HEK293T (cell line): ENCODE data around the gene CCNT1.

Experiments used
- BHLHE40 ChIP-seq: fragments of 450-650 bp; IDR thresholded peaks from 2 replicates; pipeline ENCODE4 v1.6.1; 2016; ENCODE audit warnings: mild to moderate bottlenecking, moderate library complexity, borderline replicate concordance
- FOXA1 ChIP-seq: fragments of 450-650 bp; IDR thresholded peaks from 2 replicates; pipeline ENCODE4 v1.6.1; 2016; ENCODE audit warnings: mild to moderate bottlenecking
- FOXK2 ChIP-seq: fragments of 450-650 bp; IDR thresholded peaks from 2 replicates; pipeline ENCODE4 v1.6.1; 2016; ENCODE audit warnings: mild to moderate bottlenecking
- L3MBTL2 ChIP-seq: fragments of 450-650 bp; conservative IDR thresholded peaks from 2 replicates; pipeline ENCODE4 v1.6.1; 2016; ENCODE audit warnings: mild to moderate bottlenecking
- NFRKB ChIP-seq: fragments of 450-650 bp; IDR thresholded peaks from 2 replicates; pipeline ENCODE4 v1.6.1; 2016; ENCODE audit warnings: mild to moderate bottlenecking, moderate library complexity
- SP1 ChIP-seq: fragments of 450-650 bp; IDR thresholded peaks from 2 replicates; pipeline ENCODE4 v1.6.1; 2017
- TARDBP ChIP-seq: fragments of 450-650 bp; IDR thresholded peaks from 2 replicates; pipeline ENCODE4 v1.6.1; 2016

DNA sequence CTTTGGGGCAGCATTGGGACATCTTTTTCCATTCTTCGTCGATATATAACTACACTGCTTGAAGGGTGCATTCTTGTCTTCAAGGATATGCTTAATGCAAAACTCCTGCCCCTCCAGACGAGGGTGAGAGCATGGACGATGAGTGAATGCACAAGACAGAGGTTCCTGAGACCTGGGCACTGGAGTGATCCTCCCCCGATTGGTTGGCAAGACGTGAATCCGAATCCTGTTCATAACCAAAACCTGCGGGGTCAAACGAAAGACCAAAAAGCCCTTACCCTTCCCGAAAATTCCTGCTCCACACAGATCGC is 35.2 kb downstream of the CCNT1 start:
- TF ChIP-seq BHLHE40 (no peak), FOXK2 (no peak), SP1 (no peak), TARDBP (no peak), NFRKB (no peak), L3MBTL2 (no peak), FOXA1 (no peak)
